Measurements from ENCODE around the gene EIF3D.

The EIF3D gene

GRCh38 chr22:36528795-36529751, at the start of gene EIF3D:
TSS of gene EIF3D (minus strand) at chr22:36529166. CDS start at chr22:36526121, 3,045 bp downstream.
- TF ChIP-seq CTCF (conservative IDR thresholded peaks at IDR 0.05), result no peak
- peak within 1 kb of the TSS; percentile 87 for H3K27ac ChIP-seq

DNA sequence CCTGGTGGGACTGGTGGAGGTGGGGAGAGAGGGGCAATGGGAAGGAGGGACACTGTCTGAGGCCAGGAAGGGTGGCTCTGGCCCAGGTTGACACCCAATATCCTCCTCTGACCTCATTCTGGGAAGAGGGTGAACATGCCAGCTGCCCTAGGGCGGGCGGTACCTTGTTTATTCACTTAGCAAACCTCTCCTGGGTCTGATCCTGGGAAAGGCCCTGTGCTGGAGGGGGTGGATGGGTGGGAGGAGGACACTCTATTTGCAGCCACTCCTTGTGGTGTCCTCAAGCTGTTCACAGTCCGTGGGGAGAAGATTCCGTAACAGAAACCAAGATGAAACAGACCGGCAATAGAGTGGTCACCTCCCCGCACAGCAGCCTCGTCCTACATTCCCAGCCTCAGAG, 49.7 kb upstream of the EIF3D start:
- H3K27ac ChIP-seq, result no peak overlapping the region
- no peak for TF ChIP-seq CTCF (conservative IDR thresholded peaks at IDR 0.05)

GRCh38 chr22:36577019-36577418, 48.1 kb upstream of the EIF3D start:
- no peak for TF ChIP-seq CTCF (conservative IDR thresholded peaks at IDR 0.05)
- no peak overlapping the region for H3K27ac ChIP-seq

- H3K27ac ChIP-seq, result no peak overlapping the region
- TF ChIP-seq CTCF (conservative IDR thresholded peaks at IDR 0.05), result no peak
Measured at GRCh38 chr22:36574728-36575127, 45.8 kb upstream of the EIF3D start.

- no peak for TF ChIP-seq CTCF (conservative IDR thresholded peaks at IDR 0.05)
Measured at GRCh38 chr22:36573815-36574363, 44.9 kb upstream of the EIF3D start.

DNA sequence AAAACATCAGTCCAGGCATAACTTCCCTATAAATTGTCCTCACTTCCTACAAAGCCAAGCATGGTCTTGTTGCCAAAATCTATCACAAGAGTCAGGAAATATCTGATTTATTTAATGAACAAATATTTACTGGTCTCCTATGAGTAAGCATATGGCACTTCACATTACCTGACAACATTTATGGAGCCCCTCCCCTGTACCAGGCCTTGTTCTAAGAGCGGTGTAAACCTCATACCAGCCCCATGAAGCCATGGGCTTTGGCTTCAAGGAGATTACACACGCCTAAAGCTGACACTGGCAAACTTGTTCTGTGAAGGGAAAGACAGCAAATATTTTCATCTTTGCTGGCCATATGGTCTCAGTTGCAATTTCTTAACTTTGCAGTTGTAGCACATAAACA, 43.0 kb upstream of the EIF3D start:
- no peak for TF ChIP-seq CTCF (conservative IDR thresholded peaks at IDR 0.05)
- no peak overlapping the region for H3K27ac ChIP-seq

More at GRCh38 chr22:36573815-36574363, 44.9 kb upstream of the EIF3D start:
- H3K27ac ChIP-seq, result no peak overlapping the region

- no peak for TF ChIP-seq CTCF (conservative IDR thresholded peaks at IDR 0.05)
- H3K27ac ChIP-seq, result no peak overlapping the region
Measured at GRCh38 chr22:36569999-36570398, 41.0 kb upstream of the EIF3D start.

Measured in VCaP (cell line).